ENCODE results near the gene HIVEP3.

Gene HIVEP3

GRCh38 chr1:41810446-41810845 lies 108.3 kb downstream of the HIVEP3 start:
- Mint-ChIP-seq H3K9me3 (no peaks in the 10 kb centered on the region), H3K27me3 (no peaks in the 10 kb centered on the region), H3K4me1 (ENCODE audit: low read depth) (peaks cover 52% of the 10 kb centered on the region), H3K4me3 (no peak overlapping the region), H3K27ac (no peak overlapping the region), H3K36me3 (ENCODE audit: low read depth) (no peaks in the 10 kb centered on the region)
- intact Hi-C loops (cut with micrococcal nuclease): loop anchor here (10.0 kb wide), 1 partner anchor 224 kb away; no protein-coding TSS in a partner anchor

- intact Hi-C loops (cut with micrococcal nuclease): loop anchor here (10.0 kb wide), 1 partner anchor 225 kb away; no protein-coding TSS in a partner anchor
- Mint-ChIP-seq H3K27me3 (no peaks in the 10 kb centered on the region), H3K9me3 (no peaks in the 10 kb centered on the region), H3K4me3 (no peak overlapping the region), H3K27ac (no peak overlapping the region), H3K36me3 (ENCODE audit: low read depth) (no peaks in the 10 kb centered on the region), H3K4me1 (ENCODE audit: low read depth) (peaks cover 52% of the 10 kb centered on the region)
Measured at GRCh38 chr1:41809692-41810091, 109.0 kb downstream of the HIVEP3 start.

- Mint-ChIP-seq H3K4me1 (ENCODE audit: low read depth) (peaks cover 73% of the 10 kb centered on the region), H3K27me3 (no peaks in the 10 kb centered on the region), H3K27ac (no peak overlapping the region), H3K9me3 (no peaks in the 10 kb centered on the region), H3K36me3 (ENCODE audit: low read depth) (no peaks in the 10 kb centered on the region), H3K4me3 (no peak overlapping the region)
- intact Hi-C loops (cut with micrococcal nuclease): no loop called here
Measured at GRCh38 chr1:41807390-41807789, 111.3 kb downstream of the HIVEP3 start.

GRCh38 chr1:41806472-41807155 lies 112.1 kb downstream of the HIVEP3 start:
- Mint-ChIP-seq H3K36me3 (ENCODE audit: low read depth) (no peaks in the 10 kb centered on the region), H3K4me3 (no peak overlapping the region), H3K9me3 (no peaks in the 10 kb centered on the region), H3K4me1 (ENCODE audit: low read depth) (peaks cover 68% of the 10 kb centered on the region), H3K27me3 (no peaks in the 10 kb centered on the region), H3K27ac (peak overlapping the region; percentile 3)
- intact Hi-C loops (cut with micrococcal nuclease): no loop called here

- intact Hi-C loops (cut with micrococcal nuclease): no loop called here
- Mint-ChIP-seq H3K9me3 (no peaks in the 10 kb centered on the region), H3K4me1 (ENCODE audit: low read depth) (peaks cover 64% of the 10 kb centered on the region), H3K4me3 (no peak overlapping the region), H3K27ac (peak overlapping the region; percentile 3), H3K27me3 (no peaks in the 10 kb centered on the region), H3K36me3 (ENCODE audit: low read depth) (no peaks in the 10 kb centered on the region)
Measured at GRCh38 chr1:41805771-41806471, 112.8 kb downstream of the HIVEP3 start.

- no peaks in the 10 kb centered on the region for H3K9me3 Mint-ChIP-seq
- H3K4me1 Mint-ChIP-seq (ENCODE audit: low read depth): peaks cover 64% of the 10 kb centered on the region
- H3K4me3 Mint-ChIP-seq: no peak overlapping the region
- no peaks in the 10 kb centered on the region for H3K36me3 Mint-ChIP-seq (ENCODE audit: low read depth)
- peak overlapping the region; percentile 37 for H3K27ac Mint-ChIP-seq
- no peaks in the 10 kb centered on the region for H3K27me3 Mint-ChIP-seq
- intact Hi-C loops (cut with micrococcal nuclease): no loop called here
Measured at GRCh38 chr1:41804176-41804575, 114.5 kb downstream of the HIVEP3 start.

- intact Hi-C loops (cut with micrococcal nuclease): loop anchor here (2.0 kb wide), 1 partner anchor 229 kb away; no protein-coding TSS in a partner anchor
- H3K4me3 Mint-ChIP-seq: no peak overlapping the region
- H3K27ac Mint-ChIP-seq: peak overlapping the region; percentile 84
- no peaks in the 10 kb centered on the region for H3K9me3 Mint-ChIP-seq
- H3K27me3 Mint-ChIP-seq: no peaks in the 10 kb centered on the region
- peaks cover 69% of the 10 kb centered on the region for H3K4me1 Mint-ChIP-seq (ENCODE audit: low read depth)
- no peaks in the 10 kb centered on the region for H3K36me3 Mint-ChIP-seq (ENCODE audit: low read depth)
Measured at GRCh38 chr1:41803656-41804055, 115.1 kb downstream of the HIVEP3 start.

GRCh38 chr1:41802532-41803501 lies 115.9 kb downstream of the HIVEP3 start:
- peaks cover 64% of the 10 kb centered on the region for H3K4me1 Mint-ChIP-seq (ENCODE audit: low read depth)
- peak overlapping the region; percentile 84 for H3K27ac Mint-ChIP-seq
- no peak overlapping the region for H3K4me3 Mint-ChIP-seq
- H3K9me3 Mint-ChIP-seq: no peaks in the 10 kb centered on the region
- H3K27me3 Mint-ChIP-seq: no peaks in the 10 kb centered on the region
- intact Hi-C loops (cut with micrococcal nuclease): loop anchor here (2.0 kb wide), 1 partner anchor 228 kb away; no protein-coding TSS in a partner anchor
- H3K36me3 Mint-ChIP-seq (ENCODE audit: low read depth): no peaks in the 10 kb centered on the region

- Mint-ChIP-seq H3K4me3 (no peak overlapping the region), H3K27ac (peak overlapping the region; percentile 15), H3K36me3 (ENCODE audit: low read depth) (no peaks in the 10 kb centered on the region), H3K4me1 (ENCODE audit: low read depth) (peaks cover 53% of the 10 kb centered on the region), H3K9me3 (no peaks in the 10 kb centered on the region), H3K27me3 (no peaks in the 10 kb centered on the region)
- intact Hi-C loops (cut with micrococcal nuclease): no loop called here
Measured at GRCh38 chr1:41800311-41800829, 118.4 kb downstream of the HIVEP3 start.

GRCh38 chr1:41799723-41800122 lies 119.0 kb downstream of the HIVEP3 start:
- H3K4me3 Mint-ChIP-seq: no peak overlapping the region
- H3K27me3 Mint-ChIP-seq: no peaks in the 10 kb centered on the region
- intact Hi-C loops (cut with micrococcal nuclease): no loop called here
- H3K27ac Mint-ChIP-seq: peak overlapping the region; percentile 15
- no peaks in the 10 kb centered on the region for H3K36me3 Mint-ChIP-seq (ENCODE audit: low read depth)
- H3K4me1 Mint-ChIP-seq (ENCODE audit: low read depth): peaks cover 57% of the 10 kb centered on the region
- H3K9me3 Mint-ChIP-seq: no peaks in the 10 kb centered on the region

- Mint-ChIP-seq H3K36me3 (ENCODE audit: low read depth) (no peaks in the 10 kb centered on the region), H3K27me3 (no peaks in the 10 kb centered on the region), H3K27ac (no peak overlapping the region), H3K4me1 (ENCODE audit: low read depth) (peaks cover 53% of the 10 kb centered on the region), H3K9me3 (no peaks in the 10 kb centered on the region), H3K4me3 (no peak overlapping the region)
- intact Hi-C loops (cut with micrococcal nuclease): no loop called here
Measured at GRCh38 chr1:41799205-41799604, 119.5 kb downstream of the HIVEP3 start.

- intact Hi-C loops (cut with micrococcal nuclease): no loop called here
- H3K4me1 Mint-ChIP-seq (ENCODE audit: low read depth): peaks cover 46% of the 10 kb centered on the region
Measured at GRCh38 chr1:41795205-41795762, 123.4 kb downstream of the HIVEP3 start.

GRCh38 chr1:41794031-41794430 lies 124.7 kb downstream of the HIVEP3 start:
- Mint-ChIP-seq H3K27me3 (no peaks in the 10 kb centered on the region), H3K36me3 (ENCODE audit: low read depth) (no peaks in the 10 kb centered on the region), H3K27ac (no peak overlapping the region), H3K4me3 (no peak overlapping the region), H3K4me1 (ENCODE audit: low read depth) (peaks cover 42% of the 10 kb centered on the region), H3K9me3 (no peaks in the 10 kb centered on the region)
- intact Hi-C loops (cut with micrococcal nuclease): no loop called here

More at GRCh38 chr1:41795205-41795762, 123.4 kb downstream of the HIVEP3 start:
- no peaks in the 10 kb centered on the region for H3K27me3 Mint-ChIP-seq
- H3K36me3 Mint-ChIP-seq (ENCODE audit: low read depth): no peaks in the 10 kb centered on the region
- no peak overlapping the region for H3K27ac Mint-ChIP-seq
- H3K4me3 Mint-ChIP-seq: no peak overlapping the region
- H3K9me3 Mint-ChIP-seq: no peaks in the 10 kb centered on the region
